ENCODE results near the gene CD101. TPM values are rescaled to one million over a fixed set of nuclear protein-coding genes. Genes with fewer than 3 reads are reported as not detected.
"Not testable (repeated sequence)": the region's sequence is repeated elsewhere in the genome, so short reads cannot be mapped to it uniquely, and the experiment has no call there.

The CD101 gene
- total RNA-seq, 2 donors from 2014 or later = 0.97 to 1.4 TPM

- Histone ChIP-seq H3K36me3 (ENCODE audit: control insufficient read depth, insufficient read depth, low read length) (peaks cover 43% of the 10 kb centered on the region), H3K4me1 (ENCODE audit: control insufficient read depth, insufficient read depth, low read length) (no peaks in the 10 kb centered on the region), H3K27ac (ENCODE audit: low read depth, low read length) (no peak overlapping the region), H3K27me3 (ENCODE audit: control insufficient read depth, insufficient read depth, low read length, poor library complexity, severe bottlenecking) (no peaks in the 10 kb centered on the region), H3K4me3 (ENCODE audit: low read length) (no peak overlapping the region), H3K9ac (ENCODE audit: extremely low read depth, low read length, poor library complexity, severe bottlenecking) (no peak overlapping the region), H3K9me3 (ENCODE audit: control insufficient read depth, low read length) (peaks cover 32% of the 10 kb centered on the region)
- WGBS, 2 experiments (ENCODE audit: insufficient coverage in 1 of 2, insufficient read length in 1 of 2) = 50 to 87% methylated on average over 1 to 4 of the region's 4 CpGs
- Mint-ChIP-seq H3K4me3 (no peak overlapping the region), H3K4me1 (no peaks in the 10 kb centered on the region), H3K27me3 (ENCODE audit: insufficient read depth) (no peaks in the 10 kb centered on the region), H3K9me3 (peaks cover 42% of the 10 kb centered on the region), H3K36me3 (ENCODE audit: low read depth) (peaks cover 66% of the 10 kb centered on the region), H3K27ac (no peak overlapping the region)
- no peak for DNase-seq
- TF ChIP-seq CTCF (conservative IDR thresholded peaks at IDR 0.05) = no peak
These were observed 30.2 kb upstream of the CD101 start for GRCh38 chr1:116971258-116971860.

- no peak for TF ChIP-seq CTCF (conservative IDR thresholded peaks at IDR 0.05)
- 96% methylated on average over 6 of the region's 6 CpGs; no CpG with 5 or more reads in 1 of the 2 experiments for WGBS, 2 experiments (ENCODE audit: insufficient coverage in 1 of 2, insufficient read length in 1 of 2)
- H3K27me3 Mint-ChIP-seq (ENCODE audit: insufficient read depth) = no peaks in the 10 kb centered on the region
- peaks cover 67% of the 10 kb centered on the region for H3K36me3 Mint-ChIP-seq (ENCODE audit: low read depth)
- H3K27ac Mint-ChIP-seq = no peak overlapping the region
- H3K4me1 Mint-ChIP-seq = no peaks in the 10 kb centered on the region
- no peak overlapping the region for H3K4me3 Mint-ChIP-seq
- no peak for DNase-seq
- H3K9me3 Mint-ChIP-seq = peaks cover 48% of the 10 kb centered on the region
- Histone ChIP-seq H3K27ac (ENCODE audit: low read depth, low read length) (no peak overlapping the region), H3K27me3 (ENCODE audit: control insufficient read depth, insufficient read depth, low read length, poor library complexity, severe bottlenecking) (no peaks in the 10 kb centered on the region), H3K4me3 (ENCODE audit: low read length) (no peak overlapping the region), H3K9ac (ENCODE audit: extremely low read depth, low read length, poor library complexity, severe bottlenecking) (no peak overlapping the region), H3K9me3 (ENCODE audit: control insufficient read depth, low read length) (peaks cover 32% of the 10 kb centered on the region), H3K4me1 (ENCODE audit: control insufficient read depth, insufficient read depth, low read length) (no peaks in the 10 kb centered on the region), H3K36me3 (ENCODE audit: control insufficient read depth, insufficient read depth, low read length) (peaks cover 39% of the 10 kb centered on the region)
These were observed 29.4 kb upstream of the CD101 start for GRCh38 chr1:116971965-116972673.

GRCh38 chr1:116972674-116973030 is 28.9 kb upstream of the CD101 start:
- no peaks in the 10 kb centered on the region for H3K4me1 Mint-ChIP-seq
- Histone ChIP-seq H3K9me3 (ENCODE audit: control insufficient read depth, low read length) (peaks cover 32% of the 10 kb centered on the region), H3K27ac (ENCODE audit: low read depth, low read length) (no peak overlapping the region), H3K9ac (ENCODE audit: extremely low read depth, low read length, poor library complexity, severe bottlenecking) (no peak overlapping the region), H3K27me3 (ENCODE audit: control insufficient read depth, insufficient read depth, low read length, poor library complexity, severe bottlenecking) (no peaks in the 10 kb centered on the region), H3K4me1 (ENCODE audit: control insufficient read depth, insufficient read depth, low read length) (no peaks in the 10 kb centered on the region), H3K36me3 (ENCODE audit: control insufficient read depth, insufficient read depth, low read length) (peaks cover 33% of the 10 kb centered on the region), H3K4me3 (ENCODE audit: low read length) (no peak overlapping the region)
- no peaks in the 10 kb centered on the region for H3K27me3 Mint-ChIP-seq (ENCODE audit: insufficient read depth)
- WGBS, 2 experiments (ENCODE audit: insufficient coverage in 1 of 2, insufficient read length in 1 of 2) = 93 to 100% methylated on average over 1 to 2 of the region's 2 CpGs
- no peak for TF ChIP-seq CTCF (conservative IDR thresholded peaks at IDR 0.05)
- H3K27ac Mint-ChIP-seq = no peak overlapping the region
- no peak for DNase-seq
- H3K4me3 Mint-ChIP-seq = no peak overlapping the region
- H3K36me3 Mint-ChIP-seq (ENCODE audit: low read depth) = peaks cover 66% of the 10 kb centered on the region
- H3K9me3 Mint-ChIP-seq = peaks cover 52% of the 10 kb centered on the region

GRCh38 chr1:116980309-116980708 is 21.3 kb upstream of the CD101 start:
- Mint-ChIP-seq H3K36me3 (ENCODE audit: low read depth) (peaks cover 36% of the 10 kb centered on the region), H3K9me3 (peaks cover 32% of the 10 kb centered on the region)
- H3K4me1 Mint-ChIP-seq; H3K27me3 ChIP-seq (ENCODE audit: control insufficient read depth, insufficient read depth, low read length, poor library complexity, severe bottlenecking); H3K4me3 ChIP-seq (ENCODE audit: low read length); H3K4me3 Mint-ChIP-seq; H3K27me3 Mint-ChIP-seq (ENCODE audit: insufficient read depth); H3K36me3 ChIP-seq (ENCODE audit: control insufficient read depth, insufficient read depth, low read length); H3K27ac ChIP-seq (ENCODE audit: low read depth, low read length); H3K27ac Mint-ChIP-seq; H3K9ac ChIP-seq (ENCODE audit: extremely low read depth, low read length, poor library complexity, severe bottlenecking); H3K4me1 ChIP-seq (ENCODE audit: control insufficient read depth, insufficient read depth, low read length); H3K9me3 ChIP-seq (ENCODE audit: control insufficient read depth, low read length); DNase-seq: not testable (repeated sequence)
- 100% methylated on average over 1 of the region's 1 CpG; no CpG with 5 or more reads in 1 of the 2 experiments for WGBS, 2 experiments (ENCODE audit: insufficient coverage in 1 of 2, insufficient read length in 1 of 2)
